HG03103 (cell line): ENCODE measurements around the gene UBR3.
"Not testable (repeated sequence)": the region's sequence is repeated elsewhere in the genome, so short reads cannot be mapped to it uniquely, and the experiment has no call there.

Source experiments
- ATAC-seq: cut with Tn5 transposase; IDR thresholded peaks from one replicate; pipeline ENCODE4 v1.9.1; 2021; ENCODE audit warnings: low read depth; ENCODE audit not compliant: unreplicated experiment

UBR3 gene

GRCh38 chr2:170091436-170091835, 264.2 kb downstream of the UBR3 start:
- ATAC-seq = no peak

- ATAC-seq = no peak
These were observed 265.3 kb downstream of the UBR3 start for GRCh38 chr2:170092436-170093060.

GRCh38 chr2:170095380-170095779, 268.1 kb downstream of the UBR3 start:
- no peak for ATAC-seq

GRCh38 chr2:170098626-170099312, 271.5 kb downstream of the UBR3 start:
- no peak for ATAC-seq

- ATAC-seq = no peak
These were observed 274.5 kb downstream of the UBR3 start for GRCh38 chr2:170101789-170102188.

GRCh38 chr2:170106102-170106840, 279.0 kb downstream of the UBR3 start:
- ATAC-seq = no peak

- ATAC-seq = no peak
These were observed 286.1 kb downstream of the UBR3 start for GRCh38 chr2:170113168-170113894.

GRCh38 chr2:170115501-170116229, 288.4 kb downstream of the UBR3 start:
- no peak for ATAC-seq

- ATAC-seq = no peak
These were observed 291.4 kb downstream of the UBR3 start for GRCh38 chr2:170118641-170119040.

- ATAC-seq = not testable (repeated sequence)
These were observed 292.1 kb downstream of the UBR3 start for GRCh38 chr2:170119326-170119725.

- ATAC-seq = no peak
These were observed 294.4 kb downstream of the UBR3 start for GRCh38 chr2:170121689-170122088.

GRCh38 chr2:170122883-170123547, 295.8 kb downstream of the UBR3 start:
- no peak for ATAC-seq

GRCh38 chr2:170123593-170123992, 296.3 kb downstream of the UBR3 start:
- no peak for ATAC-seq

- ATAC-seq = not testable (repeated sequence)
These were observed 299.0 kb downstream of the UBR3 start for GRCh38 chr2:170126138-170126728.
